Measurements from ENCODE around the gene WDR70.

The WDR70 gene

DNA sequence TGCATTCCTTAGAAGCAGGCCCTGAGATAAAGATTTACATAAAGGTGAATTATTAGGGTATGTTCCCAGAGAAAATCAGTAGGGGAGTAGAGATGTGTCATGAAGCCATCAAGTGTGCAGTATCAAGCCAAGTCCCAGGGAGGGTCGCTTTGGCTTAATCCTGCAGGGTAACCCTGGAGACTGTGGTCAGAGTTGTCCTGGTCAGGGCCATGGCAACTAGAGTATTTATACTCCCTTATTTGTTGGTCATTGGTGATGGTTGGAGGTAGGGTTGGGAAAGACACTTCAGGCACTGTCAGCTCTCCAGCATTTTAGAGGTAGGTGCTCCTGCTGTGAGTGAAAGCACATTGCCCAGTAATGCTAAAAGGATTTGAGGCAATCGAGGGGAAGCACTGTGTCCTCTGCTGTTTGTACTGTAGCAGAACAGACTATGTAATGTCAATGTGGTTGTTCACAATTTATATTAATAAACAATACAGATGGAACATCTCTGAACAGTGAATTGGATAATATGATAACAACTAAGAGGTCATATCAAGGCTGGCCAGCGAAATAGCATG lies 351.9 kb downstream of the WDR70 start:
- DNase-seq, result no peak

DNA sequence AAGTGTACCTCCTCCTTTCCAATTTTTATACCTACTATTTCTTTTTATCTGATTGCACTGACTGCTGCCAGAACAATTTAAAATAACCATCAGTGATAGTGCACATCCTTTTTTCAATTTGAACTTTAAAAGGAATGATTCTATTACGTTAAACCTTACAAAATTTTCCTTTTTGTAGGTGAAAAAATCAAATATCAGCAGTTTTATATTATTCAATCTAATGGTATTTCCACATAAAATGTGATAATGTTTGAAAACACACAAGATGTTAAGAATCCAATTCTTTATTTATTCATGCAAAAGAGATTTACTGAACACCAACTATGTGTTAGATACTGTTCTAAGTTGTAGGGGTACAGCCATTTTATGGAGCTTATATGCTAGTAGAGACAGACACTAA lies 355.0 kb downstream of the WDR70 start:
- DNase-seq, result no peak

DNA sequence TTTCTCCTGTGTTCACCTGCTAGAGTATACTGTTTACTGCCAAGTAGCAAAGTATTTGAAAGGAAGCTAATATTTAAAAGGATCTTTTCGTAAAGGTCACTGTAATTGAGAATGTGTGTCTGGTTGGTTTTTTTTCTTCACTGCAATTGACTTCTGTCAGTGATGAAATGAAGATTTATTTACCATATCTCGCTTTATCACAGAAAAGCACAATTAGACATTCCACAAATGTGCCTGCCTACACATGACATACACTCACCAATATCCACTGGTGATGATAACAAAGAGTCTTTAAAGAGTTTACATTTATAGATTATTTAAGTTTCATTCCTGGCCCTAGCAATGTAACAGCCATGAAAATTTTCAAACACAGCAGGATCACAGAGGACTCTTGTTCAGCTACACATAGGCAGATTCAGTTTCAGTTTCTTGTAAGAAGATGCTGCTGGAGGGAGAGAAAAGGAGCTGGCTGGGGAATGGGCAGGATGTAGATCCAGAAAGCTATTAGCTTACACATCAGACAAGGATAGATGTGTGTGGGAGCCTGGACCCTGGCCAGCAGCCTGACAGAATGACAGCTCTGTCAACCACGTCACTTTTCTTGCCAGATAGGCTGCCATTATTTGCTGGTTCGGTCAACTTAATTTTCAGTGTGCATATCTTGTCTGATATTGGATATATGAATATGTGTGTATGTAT lies 356.7 kb downstream of the WDR70 start:
- DNase-seq, result no peak

GRCh38 chr5:37736397-37736796 lies 357.3 kb downstream of the WDR70 start:
- no peak for DNase-seq

DNA sequence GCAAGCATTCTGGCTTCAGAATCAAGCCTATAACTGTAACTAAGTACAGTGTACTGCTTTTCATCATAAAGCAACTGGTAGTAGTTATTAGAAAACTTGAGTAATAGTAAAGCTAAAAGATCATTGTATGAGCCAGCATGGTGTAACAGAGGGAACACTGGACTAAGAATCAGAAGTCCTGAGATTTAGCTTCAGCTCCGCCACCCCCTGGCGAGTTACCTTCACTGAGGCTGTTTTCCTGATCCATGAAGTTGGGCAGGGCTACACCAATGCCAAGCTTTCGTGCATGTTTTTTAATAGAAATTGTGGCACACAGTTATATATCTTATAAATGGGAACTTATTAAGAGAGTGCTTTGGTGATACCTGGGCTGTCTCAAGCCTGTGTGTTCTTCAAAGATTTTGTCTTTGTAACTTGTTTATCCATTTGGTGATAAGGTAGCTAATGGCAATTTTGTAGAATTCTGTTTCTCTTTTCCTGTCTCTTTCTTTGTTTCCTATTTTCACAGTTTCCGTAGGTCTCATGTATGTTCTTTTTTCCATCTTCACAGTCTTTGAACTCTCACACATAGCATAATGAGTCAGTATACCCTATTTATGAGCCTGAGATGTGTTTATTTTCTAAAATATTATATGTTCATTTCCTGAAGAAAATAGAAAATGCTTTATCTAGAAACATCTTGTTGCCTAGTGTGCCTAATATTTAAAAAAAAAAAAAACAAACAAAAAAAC lies 358.4 kb downstream of the WDR70 start:
- DNase-seq, result no peak

DNA sequence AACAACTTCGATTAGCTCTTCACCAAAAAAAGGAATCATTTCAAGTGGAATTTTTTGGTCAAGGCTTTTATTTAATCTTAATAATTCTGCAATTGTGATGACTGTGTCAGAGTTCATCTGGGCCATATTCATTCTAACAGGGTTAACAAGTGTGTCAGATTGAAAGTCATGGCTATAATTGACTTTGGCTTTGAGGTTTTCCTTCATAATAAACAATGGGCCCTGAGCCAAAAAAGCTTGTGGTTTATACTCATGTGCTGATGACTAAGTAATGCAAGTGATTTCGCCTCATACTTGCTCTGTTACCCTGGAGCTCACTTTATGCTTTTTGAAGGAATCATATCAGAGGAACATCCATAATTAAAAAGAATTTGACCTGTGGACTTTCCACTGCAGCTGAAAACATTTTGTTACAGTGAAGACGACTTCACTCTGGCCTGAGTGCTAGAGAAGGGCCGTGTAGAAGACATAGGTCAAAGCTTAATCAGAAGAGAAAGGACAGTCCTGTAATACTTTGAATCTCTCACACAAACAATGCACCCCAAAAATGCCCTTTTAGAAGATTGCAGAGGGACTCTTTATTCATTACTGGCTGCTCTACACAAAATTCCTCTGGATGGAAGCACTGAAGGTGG lies 359.1 kb downstream of the WDR70 start:
- peak; percentile 43 for DNase-seq

DNA sequence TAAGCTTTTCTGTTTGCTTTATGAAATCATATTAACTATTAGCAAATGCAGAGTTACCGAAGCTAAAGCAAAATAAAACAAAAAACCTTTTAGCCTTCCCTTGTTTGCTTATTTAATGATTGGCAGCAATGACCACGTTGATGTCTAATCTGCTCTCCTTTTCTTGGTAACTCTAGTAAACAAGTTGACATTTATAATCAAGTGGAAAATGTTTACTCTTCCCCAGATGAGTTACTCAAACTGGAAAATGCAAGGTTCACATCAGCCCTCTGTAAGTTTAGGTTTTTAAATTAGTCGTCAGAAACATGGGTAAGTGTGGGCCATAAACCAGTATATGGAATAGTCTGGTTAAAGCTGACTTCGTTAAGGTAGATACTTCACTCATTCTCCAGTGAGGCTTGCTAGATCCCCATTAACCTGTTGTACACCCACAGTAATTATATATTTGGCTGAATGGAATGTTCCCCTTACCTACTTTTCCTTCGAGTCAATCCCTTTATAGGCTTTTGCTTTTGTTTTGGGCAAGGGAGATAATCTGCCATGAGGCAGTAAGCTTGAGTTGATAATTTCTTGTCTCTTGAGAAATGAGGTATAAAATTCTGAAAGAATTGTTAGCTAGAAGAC lies 359.9 kb downstream of the WDR70 start:
- no peak for DNase-seq

- no peak for DNase-seq
These were observed 360.7 kb downstream of the WDR70 start for GRCh38 chr5:37739817-37740261.

DNA sequence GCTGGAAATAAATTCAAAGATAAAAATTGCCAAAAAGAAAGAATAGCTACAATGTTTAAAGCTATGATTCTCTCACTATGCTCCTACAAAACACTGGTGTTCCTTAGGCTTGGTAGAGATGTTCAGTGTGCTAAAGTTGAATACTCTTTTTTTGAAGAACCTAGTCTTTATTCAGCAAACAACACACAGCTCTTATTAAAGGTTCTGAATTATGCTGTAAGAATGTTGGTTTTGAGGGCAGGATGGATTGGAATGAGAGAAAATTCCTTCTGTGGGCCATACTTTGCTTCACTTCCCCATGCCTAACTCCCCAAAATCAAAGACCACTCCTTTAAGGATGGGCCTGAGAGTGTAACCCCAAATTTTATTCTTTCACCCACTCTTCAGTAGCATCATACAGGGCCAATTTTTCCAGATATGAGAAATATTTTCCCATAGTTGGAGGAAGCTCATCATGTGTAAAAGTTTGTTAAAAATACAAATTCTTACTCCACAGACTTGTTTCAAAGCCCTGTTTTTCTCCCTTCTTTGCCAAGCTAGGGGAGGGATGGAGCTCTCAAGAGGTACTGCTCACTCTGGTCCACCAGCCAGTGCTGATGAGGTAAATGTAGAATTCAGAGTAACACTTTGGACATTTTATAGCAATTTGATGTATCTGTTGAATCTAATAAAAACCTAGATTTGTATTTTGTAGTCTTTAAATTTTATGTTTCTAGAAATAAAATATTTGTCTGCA lies 361.4 kb downstream of the WDR70 start:
- DNase-seq, result no peak

GRCh38 chr5:37742111-37742510 lies 363.0 kb downstream of the WDR70 start:
- no peak for DNase-seq

DNA sequence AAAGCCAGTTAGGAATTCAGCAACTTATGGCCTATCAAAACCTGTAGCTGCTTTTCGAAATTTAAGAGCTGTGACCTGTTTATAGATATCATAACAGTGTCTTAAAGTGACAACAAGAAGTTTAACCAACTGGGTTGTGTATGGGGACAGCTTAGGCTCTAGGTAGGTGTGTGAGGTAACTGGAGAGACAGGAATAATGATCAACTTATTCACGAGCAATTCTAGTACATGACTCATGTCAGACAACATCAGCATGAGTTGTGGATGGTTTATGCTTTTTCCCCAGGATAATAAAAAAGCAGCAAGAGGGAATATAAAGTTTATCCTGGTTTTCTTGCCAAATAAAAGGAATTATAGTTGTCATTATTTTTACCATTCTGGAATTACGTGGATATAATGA lies 372.1 kb downstream of the WDR70 start:
- no peak for DNase-seq

DNA sequence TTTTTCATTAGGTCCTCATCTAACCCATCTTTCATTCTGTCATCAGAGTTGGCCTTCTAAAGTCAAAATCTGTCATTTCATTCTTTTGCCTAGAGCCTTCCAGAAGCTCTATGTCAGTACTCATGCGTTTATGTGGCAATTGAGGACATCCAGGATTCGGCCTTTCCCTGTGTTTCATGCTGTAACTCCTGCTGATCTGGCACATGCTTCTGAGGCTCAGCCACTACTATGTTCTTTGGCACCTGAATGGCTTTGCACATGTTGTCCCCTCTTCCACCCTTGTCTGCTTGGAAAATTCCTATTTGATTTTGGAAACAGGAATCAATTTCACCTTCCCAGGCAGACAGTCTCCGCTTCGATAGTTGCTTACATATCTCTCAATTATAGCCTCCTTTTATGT lies 375.9 kb downstream of the WDR70 start:
- no peak for DNase-seq

DNA sequence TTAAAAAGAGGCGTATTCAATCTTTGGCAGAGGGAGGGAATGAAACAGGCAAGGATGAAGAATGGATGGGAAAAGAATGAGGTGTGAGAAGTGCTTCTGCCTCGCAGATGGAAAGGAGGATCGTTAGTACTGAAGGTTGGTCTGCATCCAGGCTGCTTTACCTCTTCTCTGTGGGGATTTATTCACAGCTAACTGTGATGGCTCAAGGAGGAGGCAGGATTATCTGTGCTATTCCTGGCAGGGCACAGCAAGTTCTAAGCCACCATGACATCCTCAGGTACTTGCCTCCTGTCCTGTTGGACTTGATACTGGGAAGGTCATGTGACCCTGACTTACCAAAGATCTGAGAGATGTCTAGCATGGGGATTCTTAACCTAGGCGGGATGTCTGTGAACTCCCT lies 376.5 kb downstream of the WDR70 start:
- DNase-seq, result no peak

GRCh38 chr5:37756248-37756647 lies 377.1 kb downstream of the WDR70 start:
- no peak for DNase-seq

DNA sequence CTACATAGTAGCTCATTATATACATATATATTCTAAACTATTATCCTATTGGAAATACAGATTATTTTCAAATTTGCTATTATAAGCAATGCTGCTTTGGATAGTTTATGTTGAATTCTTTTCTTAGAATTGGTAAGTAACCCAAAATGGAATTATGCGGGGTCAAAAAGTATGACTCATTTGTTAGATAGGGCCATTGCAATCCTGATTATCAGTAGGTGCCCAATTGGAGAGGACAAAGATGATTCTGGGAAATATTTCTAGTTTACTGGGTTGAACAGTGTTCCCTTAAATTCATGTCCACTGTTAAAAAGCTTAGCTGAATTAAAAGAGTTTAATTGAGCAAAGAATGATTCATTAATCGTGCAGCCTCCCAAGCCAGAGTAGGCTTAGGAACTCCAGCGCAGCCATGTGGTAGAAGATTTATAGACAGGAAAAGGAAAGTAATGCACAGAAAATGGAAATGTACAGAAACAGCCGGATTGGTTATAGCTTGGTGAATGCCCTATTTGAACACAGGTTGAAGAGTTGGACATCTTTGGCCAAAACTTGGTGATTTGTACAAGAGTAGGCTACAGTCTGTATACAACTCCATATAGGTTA lies 379.0 kb downstream of the WDR70 start:
- DNase-seq, result no peak

DNA sequence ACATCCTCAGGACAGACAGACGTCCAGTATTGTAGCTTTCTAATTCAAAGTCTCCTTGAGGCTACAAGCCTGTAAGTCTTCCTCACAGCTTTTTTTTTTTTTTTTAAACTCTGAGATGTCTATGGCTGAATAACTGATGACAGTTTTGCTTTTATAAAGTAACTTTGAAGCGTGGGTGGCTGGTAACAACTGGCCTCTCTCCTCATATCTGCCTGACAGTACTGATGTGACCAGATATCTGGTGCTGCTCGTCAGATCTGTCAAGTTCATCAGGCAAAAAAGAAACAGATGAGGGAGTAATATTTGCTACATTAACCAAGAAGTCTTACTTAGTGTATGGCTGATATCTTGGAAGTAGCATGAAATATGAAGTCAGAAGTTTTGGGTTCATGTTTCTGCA lies 388.1 kb downstream of the WDR70 start:
- DNase-seq, result no peak

DNA sequence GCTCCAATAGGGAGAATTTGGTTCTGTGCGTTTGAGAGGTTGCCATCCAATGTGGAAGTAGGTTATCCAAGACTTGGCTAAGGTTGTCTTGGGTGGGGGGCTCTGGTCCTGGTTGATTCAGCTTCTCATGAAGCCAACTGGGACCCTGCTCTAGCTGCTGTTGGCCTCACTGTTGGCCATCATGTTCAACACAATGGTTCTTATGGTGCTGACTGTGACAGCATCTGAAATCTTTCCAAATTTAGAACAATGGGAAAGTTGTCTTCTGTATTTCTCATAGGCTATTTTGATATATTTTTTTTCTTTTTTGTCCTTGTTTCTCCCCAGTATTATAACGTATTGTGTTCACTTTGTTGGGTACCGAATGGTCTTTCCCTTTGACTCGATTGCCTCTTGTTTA lies 388.8 kb downstream of the WDR70 start:
- DNase-seq, result no peak

GRCh38 chr5:37768371-37768770 lies 389.3 kb downstream of the WDR70 start:
- DNase-seq, result no peak

- no peak for DNase-seq
These were observed 390.0 kb downstream of the WDR70 start for GRCh38 chr5:37769108-37769507.

DNA sequence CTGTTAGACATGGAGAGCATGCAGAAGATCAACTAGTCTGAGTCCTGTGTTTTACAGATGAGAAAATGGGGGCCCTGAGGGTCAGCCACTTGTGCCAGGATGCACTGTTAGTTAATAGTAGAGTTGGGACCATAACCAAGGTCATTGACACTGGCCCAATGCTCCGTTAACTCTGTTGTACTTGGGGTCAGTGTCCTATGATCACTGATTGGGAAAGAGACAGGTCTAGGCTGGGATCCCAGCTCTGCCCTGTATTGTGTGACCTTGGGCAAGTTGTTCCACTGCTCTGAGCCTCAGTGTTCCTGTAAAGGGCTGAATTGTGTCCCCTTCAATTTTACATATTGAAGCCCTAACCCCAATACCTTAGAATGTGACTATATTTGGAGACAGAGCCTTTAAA lies 390.7 kb downstream of the WDR70 start:
- no peak for DNase-seq

- no peak for DNase-seq
These were observed 391.7 kb downstream of the WDR70 start for GRCh38 chr5:37770786-37771185.

DNA sequence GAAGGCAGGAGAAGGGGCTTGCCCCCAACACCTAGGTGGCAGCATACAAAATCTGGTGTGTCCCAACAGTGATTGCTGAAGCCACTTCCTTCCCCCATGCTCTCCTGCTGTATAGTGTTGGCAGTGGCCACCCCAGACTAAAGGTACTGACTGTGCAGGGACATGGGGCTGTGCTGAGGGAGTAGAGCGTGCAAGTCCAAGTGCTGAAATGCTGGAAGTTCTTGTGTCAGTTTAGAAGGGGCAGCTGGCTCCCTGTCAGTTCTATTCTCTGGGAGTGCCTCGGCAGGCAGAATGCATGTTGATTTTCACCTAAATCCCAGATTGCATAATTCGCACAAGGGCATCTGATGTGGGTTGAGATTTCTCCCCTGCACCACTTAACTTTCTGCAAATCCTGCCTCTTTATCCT lies 392.1 kb downstream of the WDR70 start:
- no peak for DNase-seq

Data from CD4-positive, alpha-beta T cell treated with Interleukin-17A for 1 hour (primary cell).